GM23338 (cell line): ENCODE measurements around the gene SCOC. TPM values are rescaled to one million over a fixed set of nuclear protein-coding genes. Genes with fewer than 3 reads are reported as not detected.

ENCODE experiments used
- ATAC-seq: fragments of 200-7000 bp; cut with Tn5 transposase; 3 replicates; pipeline ENCODE4 v1.9.1; 2020
- DNase-seq: peaks from one replicate; pipeline ENCODE4 v3.0.0-alpha.2; 2015; ENCODE audit warnings: low spot score
- H2AFZ ChIP-seq: fragments of 200-600 bp; sonication (generic); 2 replicates; pipeline ENCODE4 v1.8.0; 2016; ENCODE audit warnings: antibody characterized with exemption, mild to moderate bottlenecking, moderate library complexity
- H3F3A ChIP-seq: fragments of 200-600 bp; sonication (generic); replicated peaks from 2 replicates; pipeline ENCODE4 v1.8.0; 2017; ENCODE audit warnings: antibody characterized with exemption, mixed run types, low read depth
- H3K27ac ChIP-seq: fragments of 200-600 bp; sonication (generic); 2 replicates; pipeline ENCODE4 v1.6.1; 2016; ENCODE audit warnings: low read depth
- H3K27me3 ChIP-seq: fragments of 200-600 bp; sonication (generic); 2 replicates; pipeline ENCODE4 v1.8.0; 2016; ENCODE audit warnings: mild to moderate bottlenecking, mixed run types, moderate library complexity; ENCODE audit not compliant: insufficient read depth
- H3K36me3 ChIP-seq: fragments of 200-600 bp; sonication (generic); 2 replicates; pipeline ENCODE4 v1.8.0; 2016; ENCODE audit warnings: mild to moderate bottlenecking; ENCODE audit not compliant: insufficient read depth
- H3K4me1 ChIP-seq: fragments of 200-600 bp; sonication (generic); 2 replicates; pipeline ENCODE4 v1.8.0; 2016; ENCODE audit warnings: mild to moderate bottlenecking, moderate library complexity; ENCODE audit not compliant: insufficient read depth
- H3K4me2 ChIP-seq: fragments of 200-600 bp; sonication (generic); 2 replicates; pipeline ENCODE4 v1.7.1; 2017; ENCODE audit warnings: mixed run types
- H3K4me3 ChIP-seq: fragments of 200-600 bp; sonication (generic); 2 replicates; pipeline ENCODE4 v1.6.1; 2016; ENCODE audit warnings: mixed run types
- H3K79me2 ChIP-seq: fragments of 200-600 bp; sonication (generic); replicated peaks from 2 replicates; pipeline ENCODE4 v1.8.0; 2017; ENCODE audit warnings: mild to moderate bottlenecking; ENCODE audit not compliant: insufficient read depth
- H3K9me2 ChIP-seq: fragments of 200-600 bp; sonication (generic); 2 replicates; pipeline ENCODE4 v1.8.0; 2017; ENCODE audit not compliant: insufficient read depth
- H4K20me1 ChIP-seq: fragments of 200-600 bp; sonication (generic); replicated peaks from 2 replicates; pipeline ENCODE4 v1.8.0; 2017; ENCODE audit warnings: mild to moderate bottlenecking; ENCODE audit not compliant: insufficient read depth
- H3K27ac Mint-ChIP-seq: 2 replicates; pipeline ENCODE4 v1.8.0; 2020; ENCODE audit warnings: inconsistent platforms, mild to moderate bottlenecking, moderate library complexity, mixed read lengths
- H3K27me3 Mint-ChIP-seq: 3 replicates; pipeline ENCODE4 v1.8.0; 2022; ENCODE audit warnings: low read depth, mild to moderate bottlenecking, moderate library complexity, mixed read lengths, inconsistent platforms; ENCODE audit not compliant: insufficient read depth, poor library complexity
- H3K36me3 Mint-ChIP-seq: 3 replicates; pipeline ENCODE4 v1.8.0; 2021; ENCODE audit warnings: low read depth, mild to moderate bottlenecking, inconsistent platforms, moderate library complexity, mixed read lengths
- H3K4me1 Mint-ChIP-seq: 3 replicates; pipeline ENCODE4 v1.8.0; 2020; ENCODE audit warnings: mild to moderate bottlenecking, inconsistent platforms, mixed read lengths
- H3K4me3 Mint-ChIP-seq: 3 replicates; pipeline ENCODE4 v1.8.0; 2021; ENCODE audit warnings: moderate library complexity, mild to moderate bottlenecking, inconsistent platforms, mixed read lengths
- H3K9me3 Mint-ChIP-seq: 3 replicates; pipeline ENCODE4 v1.8.0; 2020; ENCODE audit warnings: moderate library complexity, mild to moderate bottlenecking, inconsistent platforms, mixed read lengths
- CREB1 ChIP-seq: fragments of 250-450 bp; sonication (Bioruptor Pico); IDR thresholded peaks from 2 replicates; pipeline ENCODE4 v1.5.0; 2020; ENCODE audit warnings: low read depth, mild to moderate bottlenecking, moderate library complexity
- CTCF ChIP-seq, 2 experiments: fragments of 200-600 bp in 1 of 2; sonication (generic) in 1 of 2; conservative IDR thresholded peaks; 2 replicates each; pipeline versions ENCODE4 v1.5.1 to v1.6.1; 2016 to 2017; ENCODE audit warnings: antibody characterized with exemption in 2 of 2, low read depth in 2 of 2, mild to moderate bottlenecking in 2 of 2, moderate library complexity in 1 of 2
- EZH2 ChIP-seq: fragments of 200-600 bp; sonication (generic); IDR thresholded peaks from one replicate; pipeline ENCODE4 v1.8.0; 2017; ENCODE audit warnings: antibody characterized with exemption, mild to moderate bottlenecking, low read depth; ENCODE audit not compliant: unreplicated experiment
- NANOG ChIP-seq: IDR thresholded peaks from 2 replicates; pipeline ENCODE4 v1.6.1; 2016; ENCODE audit warnings: antibody characterized with exemption, borderline replicate concordance
- POLR2AphosphoS5 ChIP-seq: IDR thresholded peaks from 2 replicates; pipeline ENCODE4 v1.6.1; 2016; ENCODE audit warnings: antibody characterized with exemption, low read depth
- REST ChIP-seq: IDR thresholded peaks from one replicate; pipeline ENCODE4 v1.6.1; 2018; ENCODE audit warnings: antibody characterized with exemption; ENCODE audit not compliant: unreplicated experiment
- STAT1 ChIP-seq: IDR thresholded peaks from one replicate; pipeline ENCODE4 v1.6.1; 2016; ENCODE audit warnings: antibody characterized with exemption; ENCODE audit not compliant: unreplicated experiment
- ZNF114 ChIP-seq: fragments of 250-450 bp; sonication (Bioruptor Pico); IDR thresholded peaks from 2 replicates; pipeline ENCODE4 v1.5.0; 2020; ENCODE audit warnings: mild to moderate bottlenecking, moderate library complexity
- ZNF462 ChIP-seq: fragments of 250-450 bp; sonication (Bioruptor Pico); IDR thresholded peaks from 2 replicates; pipeline ENCODE4 v1.5.0; 2020; ENCODE audit warnings: mild to moderate bottlenecking, moderate library complexity
- polyA plus RNA-seq: library from polyadenylated mRNA; unstranded; fragments of >200 nt; fragmentation: Nextera tagmentation; extraction: Ambion mirVana; gene quantifications from 2 replicates; pipeline ENCODE4 v1.2.1, GENCODE V29; 2016
- total RNA-seq: library from RNA; depleted of rRNA; stranded (reverse); fragments of >200 nt; shearing (Covaris generic); gene quantifications from 2 replicates; pipeline ENCODE4 v1.2.3, GENCODE V29; 2014

Gene SCOC
- total and polyA plus RNA-seq, 2 experiments from 2014 or later: 47.2 to 59.5 TPM

GRCh38 chr4:140358281-140358680, 15.2 kb upstream of the SCOC start (continued):
- no peak for TF ChIP-seq CTCF (conservative IDR thresholded peaks at IDR 0.05; ENCODE audit: low read depth in 2 of 2)

- H2AFZ ChIP-seq: no peak overlapping the region; the same call in 1 of the 2 replicates
- no peaks in the 10 kb centered on the region for H3K79me2 ChIP-seq
- H3K9me3 Mint-ChIP-seq: no peaks in the 10 kb centered on the region
- H3K27me3 Mint-ChIP-seq: no peaks in the 10 kb centered on the region
- H3K4me3 Mint-ChIP-seq: no peak overlapping the region
- no peak overlapping the region for H3K4me2 ChIP-seq
- no peak overlapping the region for H3K27ac Mint-ChIP-seq
- no peaks in the 10 kb centered on the region for H3K4me1 ChIP-seq
- TF ChIP-seq CREB1 (CRISPR knock-in tag) (no peak), NANOG (no peak), STAT1 (no peak), EZH2 (no peak), ZNF462 (CRISPR knock-in tag) (peak; percentile 60; the same call in 1 of the 2 replicates), POLR2AphosphoS5 (no peak), REST (no peak), ZNF114 (CRISPR knock-in tag) (no peak), CTCF (conservative IDR thresholded peaks at IDR 0.05; ENCODE audit: low read depth in 2 of 2) (peak; percentile 88 to 97)
- H4K20me1 ChIP-seq: no peaks in the 10 kb centered on the region
- H3K4me3 ChIP-seq: no peak overlapping the region
- ATAC-seq: peak; percentile 99
- H3F3A ChIP-seq: no peaks in the 10 kb centered on the region
- H3K36me3 Mint-ChIP-seq: no peaks in the 10 kb centered on the region
- no peaks in the 10 kb centered on the region for H3K36me3 ChIP-seq
- no peaks in the 10 kb centered on the region for H3K9me2 ChIP-seq
- no peak overlapping the region for H3K27ac ChIP-seq
- no peaks in the 10 kb centered on the region for H3K4me1 Mint-ChIP-seq
- H3K27me3 ChIP-seq: no peaks in the 10 kb centered on the region
- peak; percentile 97 for DNase-seq
Observed at GRCh38 chr4:140359562-140360427, 13.7 kb upstream of the SCOC start.
